ENCODE results near the gene SFXN1.
"Not testable (repeated sequence)": the region's sequence is repeated elsewhere in the genome, so short reads cannot be mapped to it uniquely, and the experiment has no call there.

Gene SFXN1

GRCh38 chr5:175534070-175534932 lies 55.9 kb downstream of the SFXN1 start:
- peak; percentile 29 for DNase-seq (ENCODE audit: low read depth, low spot score)
- H3K27ac ChIP-seq: no peak overlapping the region

- not testable (repeated sequence) for DNase-seq (ENCODE audit: low read depth, low spot score); H3K27ac ChIP-seq
These were observed 57.0 kb downstream of the SFXN1 start for GRCh38 chr5:175535331-175535730.

GRCh38 chr5:175535796-175536195 lies 57.4 kb downstream of the SFXN1 start:
- DNase-seq (ENCODE audit: low read depth, low spot score): no peak
- H3K27ac ChIP-seq: no peak overlapping the region

- DNase-seq (ENCODE audit: low read depth, low spot score): no peak
- no peak overlapping the region for H3K27ac ChIP-seq
These were observed 60.2 kb downstream of the SFXN1 start for GRCh38 chr5:175538576-175538975.

GRCh38 chr5:175539936-175540335 lies 61.6 kb downstream of the SFXN1 start:
- no peak overlapping the region for H3K27ac ChIP-seq
- no peak for DNase-seq (ENCODE audit: low read depth, low spot score)

- H3K27ac ChIP-seq: no peak overlapping the region
- no peak for DNase-seq (ENCODE audit: low read depth, low spot score)
These were observed 62.9 kb downstream of the SFXN1 start for GRCh38 chr5:175541264-175541663.

GRCh38 chr5:175542232-175542965 lies 64.0 kb downstream of the SFXN1 start:
- no peak for DNase-seq (ENCODE audit: low read depth, low spot score)

GRCh38 chr5:175542966-175543235 lies 64.5 kb downstream of the SFXN1 start:
- DNase-seq (ENCODE audit: low read depth, low spot score): no peak
- H3K27ac ChIP-seq: no peak overlapping the region

More at GRCh38 chr5:175542232-175542965, 64.0 kb downstream of the SFXN1 start:
- H3K27ac ChIP-seq: no peak overlapping the region

- DNase-seq (ENCODE audit: low read depth, low spot score): no peak
- H3K27ac ChIP-seq: no peak overlapping the region
These were observed 65.8 kb downstream of the SFXN1 start for GRCh38 chr5:175544108-175544511.

- DNase-seq (ENCODE audit: low read depth, low spot score): no peak
- no peak overlapping the region for H3K27ac ChIP-seq
These were observed 66.2 kb downstream of the SFXN1 start for GRCh38 chr5:175544586-175544985.

GRCh38 chr5:175547842-175548241 lies 69.5 kb downstream of the SFXN1 start:
- no peak for DNase-seq (ENCODE audit: low read depth, low spot score)

GRCh38 chr5:175548626-175549311 lies 70.4 kb downstream of the SFXN1 start:
- H3K27ac ChIP-seq: no peak overlapping the region
- DNase-seq (ENCODE audit: low read depth, low spot score): no peak

More at GRCh38 chr5:175547842-175548241, 69.5 kb downstream of the SFXN1 start:
- H3K27ac ChIP-seq: no peak overlapping the region

GRCh38 chr5:175550055-175550805 lies 71.9 kb downstream of the SFXN1 start:
- H3K27ac ChIP-seq: no peak overlapping the region
- DNase-seq (ENCODE audit: low read depth, low spot score): no peak

- DNase-seq (ENCODE audit: low read depth, low spot score): no peak
- H3K27ac ChIP-seq: no peak overlapping the region
These were observed 72.9 kb downstream of the SFXN1 start for GRCh38 chr5:175551266-175551665.

GRCh38 chr5:175554296-175554695 lies 75.9 kb downstream of the SFXN1 start:
- DNase-seq (ENCODE audit: low read depth, low spot score): no peak
- H3K27ac ChIP-seq: no peak overlapping the region

- no peak for DNase-seq (ENCODE audit: low read depth, low spot score)
- H3K27ac ChIP-seq: no peak overlapping the region
These were observed 76.9 kb downstream of the SFXN1 start for GRCh38 chr5:175555168-175555785.

- H3K27ac ChIP-seq: no peak overlapping the region
- DNase-seq (ENCODE audit: low read depth, low spot score): no peak
These were observed 78.4 kb downstream of the SFXN1 start for GRCh38 chr5:175556794-175557193.

GRCh38 chr5:175557778-175558177 lies 79.4 kb downstream of the SFXN1 start:
- no peak overlapping the region for H3K27ac ChIP-seq
- DNase-seq (ENCODE audit: low read depth, low spot score): no peak

- DNase-seq (ENCODE audit: low read depth, low spot score): no peak
- H3K27ac ChIP-seq: no peak overlapping the region
These were observed 80.6 kb downstream of the SFXN1 start for GRCh38 chr5:175558801-175559480.

All from epithelial cell of prostate (primary cell).